Measurements from ENCODE around the gene BBS9. TPM values are rescaled to one million over a fixed set of nuclear protein-coding genes. Genes with fewer than 3 reads are reported as not detected.

Gene BBS9
- total RNA-seq, 1 experiment from 2014 or later, result 5.1 TPM

- no peak overlapping the region for H3K4me3 Mint-ChIP-seq (ENCODE audit: unreplicated experiment)
- ChIA-PET POLR2A (no interaction called here), CTCF (interaction anchor here (0.9 kb wide), 1 partner anchor 301 kb away, joined by 5 read pairs; no protein-coding TSS in a partner anchor)
- H3K27me3 Mint-ChIP-seq (ENCODE audit: insufficient read depth, unreplicated experiment), result no peaks in the 10 kb centered on the region
- intact Hi-C loops (cut with micrococcal nuclease), result no loop called here
- TF ChIP-seq CTCF (IDR thresholded peaks at IDR 0.05; ENCODE audit: unreplicated experiment), result no peak
- no peak for DNase-seq (ENCODE audit: unreplicated experiment)
- no peaks in the 10 kb centered on the region for H3K36me3 Mint-ChIP-seq (ENCODE audit: insufficient read depth, unreplicated experiment)
- H3K27ac Mint-ChIP-seq (ENCODE audit: low read depth, unreplicated experiment), result no peak overlapping the region
- no peaks in the 10 kb centered on the region for H3K4me1 Mint-ChIP-seq (ENCODE audit: insufficient read depth, unreplicated experiment)
- H3K9me3 Mint-ChIP-seq (ENCODE audit: unreplicated experiment), result no peaks in the 10 kb centered on the region
- no TSS peak for BruUV-seq (replicated peaks)
Measured at GRCh38 chr7:33632322-33632721, 503.0 kb downstream of the BBS9 start.

- BruUV-seq (replicated peaks), result no TSS peak
- Mint-ChIP-seq H3K36me3 (ENCODE audit: insufficient read depth, unreplicated experiment) (no peaks in the 10 kb centered on the region), H3K27me3 (ENCODE audit: insufficient read depth, unreplicated experiment) (no peaks in the 10 kb centered on the region), H3K4me3 (ENCODE audit: unreplicated experiment) (no peak overlapping the region), H3K27ac (ENCODE audit: low read depth, unreplicated experiment) (no peak overlapping the region), H3K4me1 (ENCODE audit: insufficient read depth, unreplicated experiment) (no peaks in the 10 kb centered on the region), H3K9me3 (ENCODE audit: unreplicated experiment) (no peaks in the 10 kb centered on the region)
- POLR2A ChIA-PET, result no interaction called here
- TF ChIP-seq CTCF (IDR thresholded peaks at IDR 0.05; ENCODE audit: unreplicated experiment), result no peak
- CTCF ChIA-PET, result no interaction called here
- intact Hi-C loops (cut with micrococcal nuclease), result no loop called here
- no peak for DNase-seq (ENCODE audit: unreplicated experiment)
Measured at GRCh38 chr7:33632840-33633525, 503.6 kb downstream of the BBS9 start.

GRCh38 chr7:33634606-33635005 lies 505.2 kb downstream of the BBS9 start:
- no TSS peak for BruUV-seq (replicated peaks)
- intact Hi-C loops (cut with micrococcal nuclease), result no loop called here
- no peaks in the 10 kb centered on the region for H3K27me3 Mint-ChIP-seq (ENCODE audit: insufficient read depth, unreplicated experiment)
- no peak for DNase-seq (ENCODE audit: unreplicated experiment)
- no peaks in the 10 kb centered on the region for H3K4me1 Mint-ChIP-seq (ENCODE audit: insufficient read depth, unreplicated experiment)
- no peaks in the 10 kb centered on the region for H3K9me3 Mint-ChIP-seq (ENCODE audit: unreplicated experiment)
- no peak for TF ChIP-seq CTCF (IDR thresholded peaks at IDR 0.05; ENCODE audit: unreplicated experiment)
- ChIA-PET CTCF (no interaction called here), POLR2A (no interaction called here)
- H3K36me3 Mint-ChIP-seq (ENCODE audit: insufficient read depth, unreplicated experiment), result no peaks in the 10 kb centered on the region
- H3K27ac Mint-ChIP-seq (ENCODE audit: low read depth, unreplicated experiment), result no peak overlapping the region
- H3K4me3 Mint-ChIP-seq (ENCODE audit: unreplicated experiment), result no peak overlapping the region

GRCh38 chr7:33636359-33636758 lies 507.0 kb downstream of the BBS9 start:
- Mint-ChIP-seq H3K27me3 (ENCODE audit: insufficient read depth, unreplicated experiment) (no peaks in the 10 kb centered on the region), H3K36me3 (ENCODE audit: insufficient read depth, unreplicated experiment) (no peaks in the 10 kb centered on the region), H3K27ac (ENCODE audit: low read depth, unreplicated experiment) (no peak overlapping the region), H3K9me3 (ENCODE audit: unreplicated experiment) (no peaks in the 10 kb centered on the region), H3K4me1 (ENCODE audit: insufficient read depth, unreplicated experiment) (no peaks in the 10 kb centered on the region), H3K4me3 (ENCODE audit: unreplicated experiment) (no peak overlapping the region)
- ChIA-PET POLR2A (interaction anchor here (0.6 kb wide), 1 partner anchor 167 kb away, joined by 3 read pairs; no protein-coding TSS in a partner anchor), CTCF (interaction anchor here (0.6 to 1.3 kb wide), 2 partner anchors 174 to 259 kb away, joined by 3 to 4 read pairs; no protein-coding TSS in a partner anchor)
- no peak for DNase-seq (ENCODE audit: unreplicated experiment)
- intact Hi-C loops (cut with micrococcal nuclease), result no loop called here
- no peak for TF ChIP-seq CTCF (IDR thresholded peaks at IDR 0.05; ENCODE audit: unreplicated experiment)
- BruUV-seq (replicated peaks), result no TSS peak

Data from MCF 10A (cell line).